Activated CD4-positive, alpha-beta T cell treated with anti-CD3 and anti-CD28 coated beads, Interleukin-2, amount 50 U/mL, for 24 hours (primary cell): Measurements from ENCODE around the gene KRT78.
"Not testable (repeated sequence)": the region's sequence is repeated elsewhere in the genome, so short reads cannot be mapped to it uniquely, and the experiment has no call there.

Source experiments
- DNase-seq, 2 donors: peaks; one replicate each; pipeline ENCODE4 v3.0.0-alpha.2; 2020; ENCODE audit warnings: low read depth in 1 of 2, low spot score in 1 of 2

The KRT78 gene

GRCh38 chr12:52848661-52849255 lies at the start of gene KRT78:
TSS of gene KRT78 (minus strand) at chr12:52848994. CDS start at chr12:52848930, 64 bp downstream.
- no peak for DNase-seq

GRCh38 chr12:52896190-52897100 lies 47.7 kb upstream of the KRT78 start:
- DNase-seq: no peak

GRCh38 chr12:52895726-52896189 lies 47.0 kb upstream of the KRT78 start:
- no peak for DNase-seq

GRCh38 chr12:52892974-52893373 lies 44.2 kb upstream of the KRT78 start:
- no peak for DNase-seq

- no peak for DNase-seq
Observed at GRCh38 chr12:52892207-52892852, 43.5 kb upstream of the KRT78 start.

- DNase-seq: no peak
Observed at GRCh38 chr12:52891044-52891443, 42.2 kb upstream of the KRT78 start.

- no peak for DNase-seq
Observed at GRCh38 chr12:52890417-52890816, 41.6 kb upstream of the KRT78 start.

- peak; percentile 69 to 79 for DNase-seq
Observed at GRCh38 chr12:52884526-52885293, 35.9 kb upstream of the KRT78 start.

- DNase-seq: not testable (repeated sequence)
Observed at GRCh38 chr12:52880499-52880898, 31.7 kb upstream of the KRT78 start.

GRCh38 chr12:52879394-52880351 lies 30.9 kb upstream of the KRT78 start:
- peak; percentile 39 to 52 for DNase-seq

GRCh38 chr12:52878507-52879393 lies 30.0 kb upstream of the KRT78 start:
- DNase-seq: no peak

GRCh38 chr12:52877242-52877641 lies 28.4 kb upstream of the KRT78 start:
- no peak for DNase-seq

- DNase-seq: no peak
Observed at GRCh38 chr12:52876372-52876771, 27.6 kb upstream of the KRT78 start.

GRCh38 chr12:52874573-52875435 lies 26.0 kb upstream of the KRT78 start:
- DNase-seq: no peak

- peak in 1 of 2 donors; percentile 21 for DNase-seq
Observed at GRCh38 chr12:52873832-52874572, 25.2 kb upstream of the KRT78 start.

GRCh38 chr12:52873513-52873831 lies 24.7 kb upstream of the KRT78 start:
- DNase-seq: no peak

- no peak for DNase-seq
Observed at GRCh38 chr12:52872644-52873389, 24.0 kb upstream of the KRT78 start.
